DLD1 (cell line): ENCODE measurements around the gene ACADM.
"Not testable (repeated sequence)": the region's sequence is repeated elsewhere in the genome, so short reads cannot be mapped to it uniquely, and the experiment has no call there.

Source experiments
- in situ Hi-C: cut with HindIII; loops from 2 replicates; pipeline ENCODE4 v1.10.0; 2017; ENCODE audit warnings: low sequenced_read_pairs

ACADM gene

GRCh38 chr1:75733661-75734060 is 9.2 kb downstream of the ACADM start:
- in situ Hi-C loops: no loop called here

- in situ Hi-C loops: no loop called here
Measured at GRCh38 chr1:75736016-75736415, 11.5 kb downstream of the ACADM start.

- in situ Hi-C loops: no loop called here
Measured at GRCh38 chr1:75742047-75742625, 17.6 kb downstream of the ACADM start.

DNA sequence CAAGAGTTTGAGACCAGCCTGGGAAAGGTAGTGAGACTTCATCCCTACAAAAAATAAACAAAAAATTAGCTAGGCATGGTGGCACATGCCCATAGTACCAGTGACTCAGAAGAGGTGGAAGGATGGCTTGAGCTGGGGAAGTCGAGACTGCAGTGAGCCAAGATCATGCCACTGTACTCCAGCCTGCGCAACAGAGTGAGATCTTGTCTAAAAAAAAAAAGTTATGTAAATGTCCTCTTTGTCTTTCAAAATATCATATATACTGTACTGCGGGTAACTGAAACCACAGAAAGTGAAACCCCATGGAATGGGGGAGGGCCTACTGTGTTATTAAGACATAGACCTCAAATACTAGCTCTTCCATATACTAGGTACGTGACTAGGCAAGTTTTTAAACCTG is 20.8 kb downstream of the ACADM start:
- in situ Hi-C loops: no loop called here

DNA sequence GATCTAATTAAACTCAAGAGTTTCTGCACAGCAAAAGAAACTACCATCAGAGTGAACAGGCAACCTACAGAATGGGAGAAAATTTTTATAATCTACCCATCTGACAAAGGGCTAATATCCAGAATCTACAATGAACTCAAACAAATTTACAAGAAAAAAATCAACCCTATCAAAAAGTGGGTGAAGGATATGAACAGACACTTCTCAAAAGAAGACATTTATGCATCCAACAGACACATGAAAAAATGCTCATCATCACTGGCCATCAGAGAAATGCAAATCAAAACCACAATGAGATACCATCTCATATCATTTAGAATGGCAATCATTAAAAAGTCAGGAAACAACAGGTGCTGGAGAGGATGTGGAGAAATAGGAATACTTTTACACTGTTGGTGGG is 32.7 kb downstream of the ACADM start:
- in situ Hi-C loops: not testable (repeated sequence)

GRCh38 chr1:75758543-75758942 is 34.0 kb downstream of the ACADM start:
- in situ Hi-C loops: not testable (repeated sequence)

GRCh38 chr1:75764057-75764655 is 39.6 kb downstream of the ACADM start:
- in situ Hi-C loops: no loop called here

DNA sequence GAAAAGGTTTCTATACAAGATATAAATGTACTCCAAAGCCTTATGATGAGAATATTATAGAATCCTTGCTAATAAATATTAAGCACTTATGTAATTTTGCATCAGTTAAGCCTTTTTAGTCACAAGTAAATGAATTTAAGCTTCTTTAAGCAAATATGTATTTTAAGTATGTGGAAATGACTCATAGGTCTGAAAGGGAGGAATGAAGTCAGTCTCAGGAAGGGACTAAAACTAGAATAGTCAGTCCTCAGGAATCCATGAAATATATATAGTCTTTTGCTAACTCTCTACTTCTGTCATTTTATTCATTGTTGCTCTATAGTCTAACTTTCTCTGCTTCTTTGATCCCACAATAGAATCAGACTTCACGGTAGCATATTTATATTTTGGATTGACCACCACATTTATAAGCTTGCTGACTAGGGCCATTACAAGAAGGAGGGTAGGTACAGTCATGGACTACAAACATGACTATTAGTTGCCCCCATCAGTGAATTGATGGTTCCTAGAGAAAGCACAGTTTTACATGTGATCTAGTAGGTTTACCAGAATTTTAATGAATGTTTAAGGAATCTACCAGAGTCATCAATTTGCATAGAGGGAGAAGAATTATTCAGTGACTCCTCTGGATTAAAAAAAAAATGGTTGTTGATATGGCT is 41.3 kb downstream of the ACADM start:
- in situ Hi-C loops: no loop called here

DNA sequence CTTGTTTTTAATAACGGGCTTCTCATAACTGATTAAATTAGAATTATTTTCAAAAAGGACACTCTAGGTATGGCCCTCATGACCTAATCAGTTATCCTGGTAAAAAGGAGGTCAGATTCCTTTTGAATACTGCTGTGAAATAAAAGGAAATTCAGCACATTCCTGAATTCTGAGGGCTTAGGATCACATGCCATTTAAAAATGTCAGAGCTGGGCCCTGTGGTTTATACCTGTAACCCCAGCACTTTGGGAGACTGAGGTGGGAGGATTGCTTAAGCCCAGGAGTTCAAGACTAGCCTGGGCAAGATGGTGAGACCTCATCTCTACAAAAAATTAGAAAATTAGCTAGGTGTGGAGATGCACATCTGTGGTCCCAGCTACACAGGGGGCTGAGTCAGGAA is 43.5 kb downstream of the ACADM start:
- in situ Hi-C loops: no loop called here

DNA sequence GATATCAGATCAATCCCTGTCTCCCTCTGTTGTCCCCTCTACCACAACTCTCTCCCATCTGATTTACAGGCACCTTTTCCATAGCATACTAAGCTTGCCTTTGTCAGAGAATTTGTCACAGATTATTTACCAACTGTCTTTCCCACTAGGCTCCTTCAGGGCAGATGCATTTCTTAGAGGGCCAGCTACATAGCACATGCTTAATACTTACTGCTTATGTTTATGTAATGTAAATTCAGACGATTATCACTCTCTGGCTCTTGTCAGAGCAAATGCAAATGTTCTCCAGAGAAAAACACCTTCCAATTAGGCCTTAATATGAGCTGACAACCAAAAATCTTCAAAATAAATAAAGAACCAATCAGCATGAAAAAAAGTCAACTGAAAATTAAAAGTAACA is 46.3 kb downstream of the ACADM start:
- in situ Hi-C loops: no loop called here

DNA sequence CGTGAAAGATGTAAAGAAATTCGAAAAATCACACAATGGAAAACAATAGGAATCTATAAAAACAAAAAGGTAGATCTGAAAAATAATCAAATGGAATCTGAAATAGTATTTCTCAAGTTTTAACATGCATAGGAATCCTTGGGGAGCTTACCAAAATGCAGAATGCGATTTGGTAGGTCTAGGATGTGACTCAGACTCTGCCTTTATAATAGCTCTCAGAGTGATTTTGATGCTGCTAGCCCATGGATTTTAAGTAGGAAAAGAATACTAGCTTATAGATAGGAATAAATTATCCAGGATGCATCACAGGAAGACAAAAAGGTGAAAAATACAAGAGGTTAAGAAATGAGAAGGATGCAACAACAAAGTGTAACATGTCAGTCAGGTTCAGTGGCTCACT is 47.5 kb downstream of the ACADM start:
- in situ Hi-C loops: no loop called here

DNA sequence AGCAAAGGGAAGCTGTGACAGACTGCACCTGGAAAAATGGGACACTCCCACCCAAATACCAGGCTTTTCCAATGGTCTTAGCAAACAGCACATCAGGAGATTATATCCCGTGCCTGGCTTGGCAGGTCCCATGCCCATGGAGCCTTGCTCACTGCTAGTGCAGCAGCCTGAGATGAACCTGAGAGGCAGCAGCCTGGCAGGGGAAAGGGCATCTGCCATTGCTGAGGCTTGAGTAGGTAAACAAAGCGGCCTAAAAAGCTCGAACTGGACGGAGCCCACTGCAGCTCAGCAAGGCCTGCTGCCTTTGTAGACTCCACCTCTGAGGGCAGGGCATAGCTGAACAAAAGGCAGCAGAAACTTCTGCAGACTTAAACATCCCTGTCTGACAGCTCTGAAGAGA is 53.3 kb downstream of the ACADM start:
- in situ Hi-C loops: not testable (repeated sequence)

- in situ Hi-C loops: not testable (repeated sequence)
Measured at GRCh38 chr1:75778694-75779093, 54.2 kb downstream of the ACADM start.

GRCh38 chr1:75780183-75780582 is 55.7 kb downstream of the ACADM start:
- in situ Hi-C loops: not testable (repeated sequence)

GRCh38 chr1:75783920-75784319 is 59.4 kb downstream of the ACADM start:
- in situ Hi-C loops: not testable (repeated sequence)

GRCh38 chr1:75785320-75785982 is 60.9 kb downstream of the ACADM start:
- in situ Hi-C loops: no loop called here

GRCh38 chr1:75785983-75786853 is 61.7 kb downstream of the ACADM start, which contains the start of gene RABGGTB:
Gene RABGGTB (plus strand): TSS chr1:75786256. CDS start chr1:75786272, 16 bp downstream.
- in situ Hi-C loops: no loop called here

- in situ Hi-C loops: no loop called here
Measured at GRCh38 chr1:75786901-75787493, 62.5 kb downstream of the ACADM start.

GRCh38 chr1:75787524-75787923 is 63.0 kb downstream of the ACADM start:
- in situ Hi-C loops: no loop called here

DNA sequence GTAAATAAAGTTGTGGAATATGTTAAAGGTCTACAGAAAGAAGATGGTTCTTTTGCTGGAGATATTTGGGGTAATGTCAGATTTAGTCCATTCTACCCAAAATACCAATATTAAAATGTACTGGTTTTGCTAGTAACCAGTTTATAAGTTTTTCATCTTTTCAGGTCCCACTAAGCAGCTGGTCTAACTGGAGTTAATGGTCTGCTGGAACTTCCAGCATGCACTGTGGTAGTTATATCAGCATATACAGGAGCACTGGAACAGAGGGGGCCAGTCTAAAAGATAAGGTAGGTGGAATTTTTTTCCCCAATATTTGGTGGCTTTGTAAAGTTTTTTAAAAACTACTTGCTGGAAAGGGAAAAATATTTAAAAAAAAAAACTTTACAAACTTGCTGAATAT is 65.5 kb downstream of the ACADM start:
- in situ Hi-C loops: no loop called here

DNA sequence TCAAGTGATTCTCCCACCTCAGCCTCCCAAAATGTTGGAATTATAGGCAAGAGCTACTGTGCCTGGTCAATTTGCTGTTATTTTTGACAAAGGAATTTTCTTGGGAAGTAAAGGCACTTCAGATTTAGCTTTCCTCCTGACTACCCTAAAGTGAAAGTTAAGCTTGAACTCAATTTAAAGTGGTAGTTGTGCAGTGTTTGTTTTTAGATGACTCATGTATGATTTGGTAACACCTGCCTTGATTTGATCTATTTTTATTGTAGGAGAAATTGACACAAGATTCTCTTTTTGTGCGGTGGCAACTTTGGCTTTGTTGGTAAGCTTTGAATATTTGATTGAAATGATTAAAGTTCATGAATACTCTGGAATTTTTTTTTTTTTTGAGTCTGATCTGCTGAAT is 66.5 kb downstream of the ACADM start:
- in situ Hi-C loops: no loop called here
